ENCODE results near the gene MSI2. TPM values are rescaled to one million over a fixed set of nuclear protein-coding genes. Genes with fewer than 3 reads are reported as not detected.

MSI2 gene
- total RNA-seq, 1 donor from 2014 or later: 31.3 TPM

GRCh38 chr17:57400648-57401047 lies 144.3 kb downstream of the MSI2 start:
- no peak for TF ChIP-seq CTCF (IDR thresholded peaks at IDR 0.05)
- DNase-seq (no peak), ATAC-seq (no peak)
- Histone ChIP-seq H3K4me1 (no peaks in the 10 kb centered on the region), H3K27ac (no peak overlapping the region), H3K4me3 (no peak overlapping the region), H3K27me3 (no peaks in the 10 kb centered on the region), H3K36me3 (no peaks in the 10 kb centered on the region), H3K9me3 (no peaks in the 10 kb centered on the region)
- intact Hi-C loops (cut with DNase I): no loop called here

- ATAC-seq: peak; percentile 6
- no peaks in the 10 kb centered on the region for H3K4me1 ChIP-seq
Observed at GRCh38 chr17:57401556-57402488, 145.5 kb downstream of the MSI2 start.

GRCh38 chr17:57402681-57403180 lies 146.4 kb downstream of the MSI2 start:
- DNase-seq: no peak
- no peaks in the 10 kb centered on the region for H3K9me3 ChIP-seq
- no peak overlapping the region for H3K4me3 ChIP-seq
- H3K27me3 ChIP-seq: no peaks in the 10 kb centered on the region
- H3K36me3 ChIP-seq: no peaks in the 10 kb centered on the region
- no peak for TF ChIP-seq CTCF (IDR thresholded peaks at IDR 0.05)
- H3K4me1 ChIP-seq: peaks cover 7% of the 10 kb centered on the region
- intact Hi-C loops (cut with DNase I): no loop called here
- ATAC-seq: no peak
- no peak overlapping the region for H3K27ac ChIP-seq

More at GRCh38 chr17:57401556-57402488, 145.5 kb downstream of the MSI2 start:
- TF ChIP-seq CTCF (IDR thresholded peaks at IDR 0.05): no peak
- Histone ChIP-seq H3K27ac (no peak overlapping the region), H3K4me3 (no peak overlapping the region), H3K36me3 (no peaks in the 10 kb centered on the region), H3K9me3 (no peaks in the 10 kb centered on the region), H3K27me3 (no peaks in the 10 kb centered on the region)
- intact Hi-C loops (cut with DNase I): no loop called here
- no peak for DNase-seq

GRCh38 chr17:57403236-57403635 lies 146.9 kb downstream of the MSI2 start:
- no peak for ATAC-seq
- DNase-seq: no peak
- intact Hi-C loops (cut with DNase I): no loop called here

GRCh38 chr17:57404073-57404472 lies 147.8 kb downstream of the MSI2 start:
- no peak overlapping the region for H3K27ac ChIP-seq
- no peak overlapping the region for H3K4me3 ChIP-seq
- ATAC-seq: no peak
- intact Hi-C loops (cut with DNase I): no loop called here
- H3K9me3 ChIP-seq: no peaks in the 10 kb centered on the region
- H3K4me1 ChIP-seq: peaks cover 9% of the 10 kb centered on the region
- no peak for TF ChIP-seq CTCF (IDR thresholded peaks at IDR 0.05)
- no peaks in the 10 kb centered on the region for H3K27me3 ChIP-seq
- no peaks in the 10 kb centered on the region for H3K36me3 ChIP-seq
- no peak for DNase-seq

More at GRCh38 chr17:57403236-57403635, 146.9 kb downstream of the MSI2 start:
- Histone ChIP-seq H3K27me3 (no peaks in the 10 kb centered on the region), H3K9me3 (no peaks in the 10 kb centered on the region), H3K27ac (no peak overlapping the region), H3K4me3 (no peak overlapping the region), H3K36me3 (no peaks in the 10 kb centered on the region), H3K4me1 (peaks cover 9% of the 10 kb centered on the region)
- TF ChIP-seq CTCF (IDR thresholded peaks at IDR 0.05): no peak

Measured in upper lobe of right lung (tissue), 1 donor.